H9 (cell line): ENCODE results near the gene RGS2. TPM values are rescaled to one million over a fixed set of nuclear protein-coding genes. Genes with fewer than 3 reads are reported as not detected.

Experiments
- DNase-seq: peaks from one replicate; pipeline ENCODE4 v3.0.0-alpha.2; 2017
- H2AFZ ChIP-seq: one replicate; pipeline ENCODE4 v1.6.1; 2013; ENCODE audit warnings: mild to moderate bottlenecking, low read length, control low read depth, moderate library complexity
- H2AK5ac ChIP-seq: 2 replicates; pipeline ENCODE4 v1.6.1; 2013; ENCODE audit warnings: low read length, control low read depth, mixed read lengths; ENCODE audit not compliant: insufficient read length
- H2BK120ac ChIP-seq: one replicate; pipeline ENCODE4 v1.6.1; 2013; ENCODE audit warnings: low read depth, mild to moderate bottlenecking, low read length, control low read depth, inconsistent platforms; ENCODE audit not compliant: poor library complexity, severe bottlenecking
- H2BK12ac ChIP-seq: 2 replicates; pipeline ENCODE4 v1.6.1; 2013; ENCODE audit warnings: low read length, control low read depth, mixed read lengths, low read depth; ENCODE audit not compliant: insufficient read length
- H2BK15ac ChIP-seq: 2 replicates; pipeline ENCODE4 v1.6.1; 2013; ENCODE audit warnings: low read depth, low read length, control low read depth
- H2BK20ac ChIP-seq: one replicate; pipeline ENCODE4 v1.6.1; 2013; ENCODE audit warnings: low read depth, mild to moderate bottlenecking, low read length, control low read depth, inconsistent platforms; ENCODE audit not compliant: poor library complexity, severe bottlenecking
- H2BK5ac ChIP-seq: 2 replicates; pipeline ENCODE4 v1.6.1; 2013; ENCODE audit warnings: low read length, control low read depth, mixed read lengths; ENCODE audit not compliant: insufficient read length
- H3K14ac ChIP-seq: 2 replicates; pipeline ENCODE4 v1.6.1; 2013; ENCODE audit warnings: low read length, control low read depth; ENCODE audit not compliant: insufficient read depth
- H3K18ac ChIP-seq: 2 replicates; pipeline ENCODE4 v1.6.1; 2013; ENCODE audit warnings: low read depth, mild to moderate bottlenecking, mixed read lengths, low read length, control low read depth; ENCODE audit not compliant: insufficient read length
- H3K23ac ChIP-seq: 2 replicates; pipeline ENCODE4 v1.6.1; 2013; ENCODE audit warnings: low read length, control low read depth, mixed read lengths, low read depth; ENCODE audit not compliant: insufficient read length
- H3K23me2 ChIP-seq: 2 replicates; pipeline ENCODE4 v1.6.1; 2013; ENCODE audit warnings: low read depth, mild to moderate bottlenecking, mixed read lengths, low read length, control low read depth; ENCODE audit not compliant: insufficient read length, poor library complexity, severe bottlenecking
- H3K27ac ChIP-seq: 2 replicates; pipeline ENCODE4 v1.5.1; 2013; ENCODE audit warnings: low read length, control low read depth, mixed read lengths, low read depth; ENCODE audit not compliant: insufficient read length
- H3K27me3 ChIP-seq: 2 replicates; pipeline ENCODE4 v1.6.1; 2013; ENCODE audit warnings: low read length, control low read depth, inconsistent platforms; ENCODE audit not compliant: insufficient read depth
- H3K4ac ChIP-seq: 2 replicates; pipeline ENCODE4 v1.6.1; 2013; ENCODE audit warnings: low read depth, mild to moderate bottlenecking, control low read depth, inconsistent platforms, low read length, moderate library complexity
- H3K4me1 ChIP-seq: 2 replicates; pipeline ENCODE4 v1.6.1; 2013; ENCODE audit warnings: low read length, control low read depth, inconsistent platforms; ENCODE audit not compliant: insufficient read depth
- H3K4me2 ChIP-seq: 2 replicates; pipeline ENCODE4 v1.6.1; 2013; ENCODE audit warnings: low read length, control low read depth, mixed read lengths; ENCODE audit not compliant: insufficient read length, insufficient read depth
- H3K56ac ChIP-seq: 2 replicates; pipeline ENCODE4 v1.6.1; 2013; ENCODE audit warnings: low read depth, mild to moderate bottlenecking, mixed read lengths, low read length, control low read depth; ENCODE audit not compliant: insufficient read length
- H3K79me1 ChIP-seq: 2 replicates; pipeline ENCODE4 v1.6.1; 2013; ENCODE audit warnings: low read depth, mild to moderate bottlenecking, moderate library complexity, low read length, control low read depth, inconsistent platforms; ENCODE audit not compliant: insufficient read depth, poor library complexity, severe bottlenecking
- H3K79me2 ChIP-seq: 2 replicates; pipeline ENCODE4 v1.6.1; 2013; ENCODE audit warnings: low read length, control low read depth, inconsistent platforms; ENCODE audit not compliant: insufficient read depth
- H3K9ac ChIP-seq: 2 replicates; pipeline ENCODE4 v1.6.1; 2013; ENCODE audit warnings: low read length, control low read depth, mixed read lengths; ENCODE audit not compliant: insufficient read length; ENCODE audit errors: extremely low read depth
- H3K9me3 ChIP-seq: one replicate; pipeline ENCODE4 v1.6.1; 2013; ENCODE audit warnings: low read depth, low read length, inconsistent platforms; ENCODE audit not compliant: control insufficient read depth
- H3T11ph ChIP-seq: one replicate; pipeline ENCODE4 v1.6.1; 2013; ENCODE audit warnings: mild to moderate bottlenecking, low read length, control low read depth, inconsistent platforms
- H4K20me1 ChIP-seq: one replicate; pipeline ENCODE4 v1.6.1; 2013; ENCODE audit not compliant: control insufficient read depth, insufficient read length, insufficient read depth
- H4K5ac ChIP-seq: 2 replicates; pipeline ENCODE4 v1.6.1; 2013; ENCODE audit warnings: low read depth, mild to moderate bottlenecking, mixed read lengths, low read length, control low read depth; ENCODE audit not compliant: insufficient read length
- H4K8ac ChIP-seq: replicated peaks from 2 replicates; pipeline ENCODE4 v1.6.1; 2013; ENCODE audit warnings: low read length, control low read depth, mixed read lengths, low read depth; ENCODE audit not compliant: insufficient read length
- H4K91ac ChIP-seq: 2 replicates; pipeline ENCODE4 v1.6.1; 2013; ENCODE audit warnings: low read depth, mild to moderate bottlenecking, moderate library complexity, mixed read lengths, low read length, control low read depth; ENCODE audit not compliant: insufficient read length
- H3K27ac Mint-ChIP-seq, 3 experiments: 2 replicates in 2 of 3; 3 replicates in 1 of 3; pipeline ENCODE4 v1.8.0; 2020 to 2021; ENCODE audit warnings: mixed read lengths in 3 of 3, mild to moderate bottlenecking in 1 of 3, moderate library complexity in 1 of 3
- H3K27me3 Mint-ChIP-seq: 2 replicates; pipeline ENCODE4 v1.8.0; 2021; ENCODE audit warnings: low read depth, mild to moderate bottlenecking, moderate library complexity, mixed read lengths
- H3K36me3 Mint-ChIP-seq, 3 experiments: 2 replicates in 2 of 3; 3 replicates in 1 of 3; pipeline ENCODE4 v1.8.0; 2020 to 2021; ENCODE audit warnings: low read depth in 3 of 3, mixed read lengths in 3 of 3; ENCODE audit not compliant: insufficient read depth in 1 of 3
- H3K4me1 Mint-ChIP-seq, 2 experiments: 2 replicates each; pipeline ENCODE4 v1.8.0; 2020; ENCODE audit warnings: mixed read lengths in 2 of 2
- H3K4me3 Mint-ChIP-seq, 2 experiments: 2 replicates in 1 of 2; 3 replicates in 1 of 2; pipeline ENCODE4 v1.8.0; 2020 to 2021; ENCODE audit warnings: mild to moderate bottlenecking in 2 of 2, mixed read lengths in 2 of 2, moderate library complexity in 1 of 2
- H3K9me3 Mint-ChIP-seq, 2 experiments: 2 replicates in 1 of 2; 3 replicates in 1 of 2; pipeline ENCODE4 v1.8.0; 2020; ENCODE audit warnings: mild to moderate bottlenecking in 2 of 2, mixed read lengths in 2 of 2, moderate library complexity in 1 of 2
- WGBS: extraction: QIAGEN DNeasy Blood & Tissue Kit; methylation state at CpG from one replicate; pipeline ENCODE4 v1.1.7; 2013; ENCODE audit warnings: missing lambda C conversion rate, low lambda C conversion rate, mixed read lengths; ENCODE audit not compliant: insufficient read length; ENCODE audit errors: extremely low coverage; 5-methylcytosine and 5-hydroxymethylcytosine counted together
- total RNA-seq: library from RNA; stranded (reverse); gene quantifications from 2 replicates; pipeline ENCODE4 v1.2.1, GENCODE V29; 2021
- TF ChIP-seq, protein P1 (sequence below): fragments of 200-600 bp; sonication (generic); conservative IDR thresholded peaks from 3 replicates; pipeline ENCODE4 v1.8.0; 2021; ENCODE audit warnings: antibody characterized with exemption, mild to moderate bottlenecking

Gene RGS2
- total RNA-seq, 1 experiment from 2014 or later: 13.9 TPM

DNA sequence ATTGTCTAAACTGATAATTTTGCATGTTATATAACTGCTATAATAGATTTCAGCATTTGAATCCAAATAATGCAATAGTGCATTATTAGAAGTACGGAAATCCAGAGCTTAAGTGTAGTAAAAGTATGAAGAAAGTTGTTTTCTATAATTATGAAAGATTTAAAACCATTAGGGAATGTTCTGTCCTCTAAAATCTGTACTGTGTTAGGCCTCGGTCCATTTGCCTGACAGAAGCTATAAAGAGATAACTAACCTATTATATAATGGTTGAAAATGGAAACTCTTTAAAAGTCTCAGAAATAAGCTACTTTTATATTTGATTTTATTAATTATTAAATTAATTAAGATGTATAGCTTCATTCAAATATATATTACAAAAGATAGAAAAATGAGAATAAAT, 16.2 kb upstream of the RGS2 start:
- H3K27ac ChIP-seq: no peak overlapping the region

More for the DNA sequence above, 16.2 kb upstream of the RGS2 start:
- no peak for DNase-seq
- H3K4me2 ChIP-seq: no peak overlapping the region
- H3K9me3 Mint-ChIP-seq: no peaks in the 10 kb centered on the region; a peak in 2 of 5 replicates
- no peak overlapping the region for H4K5ac ChIP-seq
- WGBS: no CpG with 5 or more reads among the region's 2 CpGs
- no peak overlapping the region for H2AK5ac ChIP-seq
- H2BK5ac ChIP-seq: no peak overlapping the region
- H3K4me3 Mint-ChIP-seq: no peak overlapping the region
- H3K27me3 Mint-ChIP-seq: no peaks in the 10 kb centered on the region
- peaks cover 22 to 25% of the 10 kb centered on the region in 2 experiments for H3K4me1 Mint-ChIP-seq
- H3K23ac ChIP-seq: no peak overlapping the region
- TF ChIP-seq, protein P1, sequence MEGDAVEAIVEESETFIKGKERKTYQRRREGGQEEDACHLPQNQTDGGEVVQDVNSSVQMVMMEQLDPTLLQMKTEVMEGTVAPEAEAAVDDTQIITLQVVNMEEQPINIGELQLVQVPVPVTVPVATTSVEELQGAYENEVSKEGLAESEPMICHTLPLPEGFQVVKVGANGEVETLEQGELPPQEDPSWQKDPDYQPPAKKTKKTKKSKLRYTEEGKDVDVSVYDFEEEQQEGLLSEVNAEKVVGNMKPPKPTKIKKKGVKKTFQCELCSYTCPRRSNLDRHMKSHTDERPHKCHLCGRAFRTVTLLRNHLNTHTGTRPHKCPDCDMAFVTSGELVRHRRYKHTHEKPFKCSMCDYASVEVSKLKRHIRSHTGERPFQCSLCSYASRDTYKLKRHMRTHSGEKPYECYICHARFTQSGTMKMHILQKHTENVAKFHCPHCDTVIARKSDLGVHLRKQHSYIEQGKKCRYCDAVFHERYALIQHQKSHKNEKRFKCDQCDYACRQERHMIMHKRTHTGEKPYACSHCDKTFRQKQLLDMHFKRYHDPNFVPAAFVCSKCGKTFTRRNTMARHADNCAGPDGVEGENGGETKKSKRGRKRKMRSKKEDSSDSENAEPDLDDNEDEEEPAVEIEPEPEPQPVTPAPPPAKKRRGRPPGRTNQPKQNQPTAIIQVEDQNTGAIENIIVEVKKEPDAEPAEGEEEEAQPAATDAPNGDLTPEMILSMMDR: no peak
- H4K8ac ChIP-seq: no peak overlapping the region
- no peaks in the 10 kb centered on the region for H3K79me1 ChIP-seq
- no peak overlapping the region for H3K14ac ChIP-seq
- no peak overlapping the region for H2BK15ac ChIP-seq
- no peak overlapping the region for H3K4ac ChIP-seq
- H3K9me3 ChIP-seq: no peaks in the 10 kb centered on the region
- no peak overlapping the region for H2AFZ ChIP-seq
- no peaks in the 10 kb centered on the region for H3K23me2 ChIP-seq
- no peak overlapping the region for H3K27ac Mint-ChIP-seq
- no peak overlapping the region for H2BK20ac ChIP-seq
- no peak overlapping the region for H2BK12ac ChIP-seq
- H4K91ac ChIP-seq: no peak overlapping the region
- no peaks in the 10 kb centered on the region for H3K79me2 ChIP-seq
- no peaks in the 10 kb centered on the region for H3K27me3 ChIP-seq
- no peak overlapping the region for H3K9ac ChIP-seq
- H2BK120ac ChIP-seq: no peak overlapping the region
- H4K20me1 ChIP-seq: no peaks in the 10 kb centered on the region
- no peaks in the 10 kb centered on the region for H3K36me3 Mint-ChIP-seq
- no peaks in the 10 kb centered on the region; the same call in 1 of the 2 replicates for H3K4me1 ChIP-seq
- no peak overlapping the region for H3K56ac ChIP-seq
- H3K18ac ChIP-seq: no peak overlapping the region
- no peak overlapping the region for H3T11ph ChIP-seq
